ENCODE results near the gene CCDC142. TPM values are rescaled to one million over a fixed set of nuclear protein-coding genes. Genes with fewer than 3 reads are reported as not detected.

CCDC142 gene
- total and polyA plus RNA-seq, 9 of the 15 experiments (the other 6 are each of a cell fraction or from before 2014, with no cell fraction given) = 0.55 to 11.7 (median 7.2) TPM

DNA sequence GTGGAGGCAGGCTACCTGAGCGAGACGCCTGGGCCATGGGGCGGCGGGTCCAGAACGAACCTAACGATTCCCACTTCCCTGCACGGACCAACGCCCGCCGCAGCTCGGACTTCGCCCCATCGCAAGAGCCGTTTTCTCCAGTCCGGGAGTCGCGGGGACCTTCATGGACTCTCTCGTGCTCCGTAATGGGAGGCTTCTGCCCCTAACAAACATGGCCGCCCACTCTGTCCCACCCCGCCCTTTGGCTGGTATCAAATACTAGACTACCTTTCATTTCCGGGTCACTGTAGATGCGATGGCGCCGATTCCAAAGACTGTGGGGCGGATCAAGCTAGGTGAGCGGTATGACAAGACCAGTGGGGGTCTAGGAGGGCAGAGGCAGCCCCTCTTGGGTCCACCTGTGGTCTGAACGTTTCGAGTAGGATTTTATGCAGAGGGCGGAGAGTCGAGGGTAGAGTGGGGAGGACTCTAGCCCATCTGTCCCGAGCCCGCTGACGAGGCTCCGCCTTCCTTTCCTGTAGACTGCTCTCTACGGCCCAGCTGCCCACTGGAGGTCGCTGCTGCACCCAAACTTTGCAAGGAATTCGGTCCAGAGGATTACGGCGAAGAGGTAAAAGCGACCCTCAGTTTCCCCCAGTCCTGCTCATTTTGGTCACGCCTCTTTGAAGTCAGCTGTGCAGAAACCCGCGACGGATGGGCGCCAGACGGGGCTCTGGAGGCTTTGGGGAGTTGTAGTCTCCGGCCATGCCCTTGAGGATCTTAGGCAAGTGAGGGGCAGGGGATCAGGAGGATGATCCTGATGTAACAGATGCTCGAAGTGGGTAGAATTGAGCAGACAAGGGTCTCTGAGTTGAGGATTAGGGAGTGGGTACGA is at the start of gene CCDC142, which contains the start of gene TTC31 (continued):
- TF ChIP-seq ATF1 (CRISPR knock-in tag; IDR thresholded peaks at IDR 0.05) = no peak
- peak; percentile 82 for TF ChIP-seq ATF1 (tag; IDR thresholded peaks at IDR 0.05)
- TF ChIP-seq ZNF124 (CRISPR knock-in tag; IDR thresholded peaks at IDR 0.05) = no peak
- peak in 1 of 2 experiments; percentile 59; a peak in 1 of 4 replicates for TF ChIP-seq ZNF639 (CRISPR knock-in tag; conservative IDR thresholded peaks at IDR 0.05 in 1 of 2, IDR thresholded peaks at IDR 0.05 in 1 of 2)
- no peak for TF ChIP-seq L3MBTL2 (IDR thresholded peaks at IDR 0.05)
- TF ChIP-seq, protein P1, sequence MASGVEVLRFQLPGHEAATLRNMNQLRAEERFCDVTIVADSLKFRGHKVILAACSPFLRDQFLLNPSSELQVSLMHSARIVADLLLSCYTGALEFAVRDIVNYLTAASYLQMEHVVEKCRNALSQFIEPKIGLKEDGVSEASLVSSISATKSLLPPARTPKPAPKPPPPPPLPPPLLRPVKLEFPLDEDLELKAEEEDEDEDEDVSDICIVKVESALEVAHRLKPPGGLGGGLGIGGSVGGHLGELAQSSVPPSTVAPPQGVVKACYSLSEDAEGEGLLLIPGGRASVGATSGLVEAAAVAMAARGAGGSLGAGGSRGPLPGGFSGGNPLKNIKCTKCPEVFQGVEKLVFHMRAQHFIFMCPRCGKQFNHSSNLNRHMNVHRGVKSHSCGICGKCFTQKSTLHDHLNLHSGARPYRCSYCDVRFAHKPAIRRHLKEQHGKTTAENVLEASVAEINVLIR (CRISPR knock-in tag; IDR thresholded peaks at IDR 0.05) = 0 out of 2 replicates have a peak, but pooled peaks have one; percentile 3
- no peak for TF ChIP-seq RBM14 (IDR thresholded peaks at IDR 0.05; ENCODE audit: borderline replicate concordance, insufficient read depth, low read depth, low read length)
- no peak for TF ChIP-seq ELF2 (CRISPR knock-in tag; IDR thresholded peaks at IDR 0.05)
- TF ChIP-seq SMAD1 (IDR thresholded peaks at IDR 0.05; ENCODE audit: low read depth, low read length, partially characterized antibody) = peak; percentile 57
- TF ChIP-seq, protein P2, sequence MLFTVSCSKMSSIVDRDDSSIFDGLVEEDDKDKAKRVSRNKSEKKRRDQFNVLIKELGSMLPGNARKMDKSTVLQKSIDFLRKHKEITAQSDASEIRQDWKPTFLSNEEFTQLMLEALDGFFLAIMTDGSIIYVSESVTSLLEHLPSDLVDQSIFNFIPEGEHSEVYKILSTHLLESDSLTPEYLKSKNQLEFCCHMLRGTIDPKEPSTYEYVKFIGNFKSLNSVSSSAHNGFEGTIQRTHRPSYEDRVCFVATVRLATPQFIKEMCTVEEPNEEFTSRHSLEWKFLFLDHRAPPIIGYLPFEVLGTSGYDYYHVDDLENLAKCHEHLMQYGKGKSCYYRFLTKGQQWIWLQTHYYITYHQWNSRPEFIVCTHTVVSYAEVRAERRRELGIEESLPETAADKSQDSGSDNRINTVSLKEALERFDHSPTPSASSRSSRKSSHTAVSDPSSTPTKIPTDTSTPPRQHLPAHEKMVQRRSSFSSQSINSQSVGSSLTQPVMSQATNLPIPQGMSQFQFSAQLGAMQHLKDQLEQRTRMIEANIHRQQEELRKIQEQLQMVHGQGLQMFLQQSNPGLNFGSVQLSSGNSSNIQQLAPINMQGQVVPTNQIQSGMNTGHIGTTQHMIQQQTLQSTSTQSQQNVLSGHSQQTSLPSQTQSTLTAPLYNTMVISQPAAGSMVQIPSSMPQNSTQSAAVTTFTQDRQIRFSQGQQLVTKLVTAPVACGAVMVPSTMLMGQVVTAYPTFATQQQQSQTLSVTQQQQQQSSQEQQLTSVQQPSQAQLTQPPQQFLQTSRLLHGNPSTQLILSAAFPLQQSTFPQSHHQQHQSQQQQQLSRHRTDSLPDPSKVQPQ (CRISPR knock-in tag; IDR thresholded peaks at IDR 0.05; ENCODE audit: borderline replicate concordance) = no peak
- TF ChIP-seq PHTF2 (CRISPR knock-in tag; IDR thresholded peaks at IDR 0.05) = no peak
- TF ChIP-seq MCM3 (IDR thresholded peaks at IDR 0.05) = no peak
- TF ChIP-seq ZBTB49 (CRISPR knock-in tag; IDR thresholded peaks at IDR 0.05; ENCODE audit: borderline replicate concordance) = no peak
- no peak for TF ChIP-seq TCF7L2 (IDR thresholded peaks at IDR 0.05; ENCODE audit: low read depth, low read length)
- TF ChIP-seq U2AF1 (optimal IDR thresholded peaks at IDR 0.05; ENCODE audit: low read depth, low read length) = no peak
- TF ChIP-seq YY1 (IDR thresholded peaks at IDR 0.05; ENCODE audit: borderline replicate concordance in 1 of 3, control insufficient read depth in 1 of 3, extremely low read depth in 1 of 3, insufficient read depth in 3 of 3, insufficient read length in 1 of 3, insufficient replicate concordance in 2 of 3, low read depth in 1 of 3, low read length in 2 of 3) = peak; percentile 98 to 100 (median 99)
- peak; percentile 75 for TF ChIP-seq ELF1 (tag; IDR thresholded peaks at IDR 0.05)
- TF ChIP-seq HNRNPL (IDR thresholded peaks at IDR 0.05; ENCODE audit: low read depth, low read length) = no peak

Data from K562 (cell line).